Hepatocyte (in vitro differentiated cells): ENCODE results near the gene PAFAH1B1. TPM values are rescaled to one million over a fixed set of nuclear protein-coding genes. Genes with fewer than 3 reads are reported as not detected.
"Not testable (repeated sequence)": the region's sequence is repeated elsewhere in the genome, so short reads cannot be mapped to it uniquely, and the experiment has no call there.

Source experiments
- DNase-seq: peaks from one replicate; pipeline ENCODE4 v3.0.0-alpha.2; 2016; ENCODE audit warnings: low spot score
- H2AFZ ChIP-seq: fragments of 200-600 bp; sonication (generic); 2 replicates; pipeline ENCODE4 v1.6.0; 2016; ENCODE audit warnings: antibody characterized with exemption, mild to moderate bottlenecking
- H3K27ac ChIP-seq: fragments of 200-600 bp; sonication (generic); 2 replicates; pipeline ENCODE4 v1.5.1; 2016; ENCODE audit warnings: mild to moderate bottlenecking
- H3K27me3 ChIP-seq: fragments of 200-600 bp; sonication (generic); 2 replicates; pipeline ENCODE4 v1.6.1; 2016
- H3K36me3 ChIP-seq: fragments of 200-600 bp; sonication (generic); replicated peaks from 2 replicates; pipeline ENCODE4 v1.5.1; 2016; ENCODE audit warnings: low read depth; ENCODE audit not compliant: insufficient read depth
- H3K4me1 ChIP-seq: fragments of 200-600 bp; sonication (generic); 2 replicates; pipeline ENCODE4 v1.5.1; 2016; ENCODE audit warnings: mild to moderate bottlenecking, moderate library complexity; ENCODE audit not compliant: insufficient read depth
- H3K4me2 ChIP-seq: fragments of 200-600 bp; sonication (generic); 2 replicates; pipeline ENCODE4 v1.6.0; 2016
- H3K4me3 ChIP-seq: fragments of 200-600 bp; sonication (generic); 2 replicates; pipeline ENCODE4 v1.5.1; 2016; ENCODE audit warnings: mild to moderate bottlenecking
- H3K79me2 ChIP-seq: fragments of 200-600 bp; sonication (generic); 2 replicates; pipeline ENCODE4 v1.6.0; 2017; ENCODE audit warnings: mild to moderate bottlenecking
- H3K9me2 ChIP-seq: fragments of 200-600 bp; sonication (generic); replicated peaks from 2 replicates; pipeline ENCODE4 v1.6.0; 2017; ENCODE audit warnings: mild to moderate bottlenecking; ENCODE audit not compliant: insufficient read depth
- H3K9me3 ChIP-seq: fragments of 200-600 bp; sonication (generic); 2 replicates; pipeline ENCODE4 v1.5.1; 2016; ENCODE audit warnings: low read depth, mild to moderate bottlenecking
- H4K20me1 ChIP-seq: fragments of 200-600 bp; sonication (generic); 2 replicates; pipeline ENCODE4 v1.6.0; 2016; ENCODE audit warnings: mild to moderate bottlenecking; ENCODE audit not compliant: insufficient read depth, poor library complexity, severe bottlenecking
- EZH2 ChIP-seq: fragments of 200-600 bp; sonication (generic); IDR thresholded peaks from 2 replicates; pipeline ENCODE4 v1.6.1; 2016; ENCODE audit warnings: antibody characterized with exemption, mild to moderate bottlenecking, borderline replicate concordance
- EZH2phosphoT487 ChIP-seq: fragments of 200-600 bp; sonication (generic); IDR thresholded peaks from one replicate; pipeline ENCODE4 v1.6.1; 2018; ENCODE audit warnings: antibody characterized with exemption, mild to moderate bottlenecking, low read depth, moderate library complexity; ENCODE audit not compliant: unreplicated experiment, severe bottlenecking
- WGBS: methylation state at CpG from one replicate; pipeline ENCODE4 v1.1.6; 2016; ENCODE audit warnings: low lambda C conversion rate; ENCODE audit errors: missing lambda C conversion rate; 5-methylcytosine and 5-hydroxymethylcytosine counted together
- polyA plus RNA-seq: library from polyadenylated mRNA; unstranded; fragments of >200 nt; fragmentation: Nextera tagmentation; extraction: Ambion mirVana; gene quantifications from 2 replicates; pipeline ENCODE4 v1.2.1, GENCODE V29; 2016
- total RNA-seq: library from RNA; depleted of rRNA; stranded (reverse); fragments of >200 nt; gene quantifications from 2 replicates; pipeline ENCODE4 v1.2.3, GENCODE V29; 2014
- TF ChIP-seq, protein P1 (sequence below): fragments of 200-600 bp; sonication (generic); IDR thresholded peaks from 2 replicates; pipeline ENCODE4 v1.5.1; 2016; ENCODE audit warnings: antibody characterized with exemption, mild to moderate bottlenecking; ENCODE audit not compliant: poor library complexity

The PAFAH1B1 gene
- total and polyA plus RNA-seq, 2 experiments from 2014 or later, result 37.5 to 91.8 TPM

DNA sequence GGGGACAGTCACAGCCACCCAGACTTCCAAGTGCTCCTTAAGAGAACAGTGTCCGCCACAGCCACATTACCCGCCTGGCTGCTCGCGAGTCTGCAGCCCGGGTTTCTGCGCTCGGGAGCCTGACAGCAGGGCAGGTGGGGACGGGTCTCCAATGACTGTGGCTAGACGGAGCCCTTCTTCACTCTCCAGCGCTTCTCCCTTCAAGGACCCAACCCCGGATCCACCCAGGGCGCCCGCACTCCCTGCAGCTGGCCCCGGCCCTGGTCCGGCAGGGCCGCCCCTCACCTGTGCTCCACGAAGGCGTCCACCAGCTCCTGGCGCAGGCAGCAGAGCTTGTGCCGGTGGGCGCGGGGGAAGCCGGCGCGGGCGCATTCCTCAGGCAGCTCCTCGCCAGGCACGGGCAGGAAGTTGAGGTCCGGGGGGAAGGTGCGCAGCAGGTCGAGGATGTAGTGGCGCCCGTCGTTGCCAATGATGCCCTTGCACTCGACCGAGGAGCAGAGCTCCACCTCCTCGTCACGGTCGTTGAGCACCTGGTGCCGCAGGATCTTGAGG lies 104.2 kb downstream of the PAFAH1B1 start:
- no peak for DNase-seq
- no peaks in the 10 kb centered on the region for H3K79me2 ChIP-seq
- no peak overlapping the region for H2AFZ ChIP-seq
- H3K4me2 ChIP-seq, result no peak overlapping the region
- no peaks in the 10 kb centered on the region for H3K36me3 ChIP-seq
- H3K9me3 ChIP-seq, result no peaks in the 10 kb centered on the region
- H3K27me3 ChIP-seq, result no peaks in the 10 kb centered on the region
- no peak overlapping the region for H3K27ac ChIP-seq
- no peaks in the 10 kb centered on the region for H4K20me1 ChIP-seq
- H3K4me3 ChIP-seq, result no peak overlapping the region
- 97% methylated on average over 38 of the region's 40 CpGs for WGBS
- no peaks in the 10 kb centered on the region for H3K9me2 ChIP-seq
- H3K4me1 ChIP-seq, result no peaks in the 10 kb centered on the region
- no peak for TF ChIP-seq EZH2
- TF ChIP-seq EZH2phosphoT487, result no peak
- TF ChIP-seq, protein P1, sequence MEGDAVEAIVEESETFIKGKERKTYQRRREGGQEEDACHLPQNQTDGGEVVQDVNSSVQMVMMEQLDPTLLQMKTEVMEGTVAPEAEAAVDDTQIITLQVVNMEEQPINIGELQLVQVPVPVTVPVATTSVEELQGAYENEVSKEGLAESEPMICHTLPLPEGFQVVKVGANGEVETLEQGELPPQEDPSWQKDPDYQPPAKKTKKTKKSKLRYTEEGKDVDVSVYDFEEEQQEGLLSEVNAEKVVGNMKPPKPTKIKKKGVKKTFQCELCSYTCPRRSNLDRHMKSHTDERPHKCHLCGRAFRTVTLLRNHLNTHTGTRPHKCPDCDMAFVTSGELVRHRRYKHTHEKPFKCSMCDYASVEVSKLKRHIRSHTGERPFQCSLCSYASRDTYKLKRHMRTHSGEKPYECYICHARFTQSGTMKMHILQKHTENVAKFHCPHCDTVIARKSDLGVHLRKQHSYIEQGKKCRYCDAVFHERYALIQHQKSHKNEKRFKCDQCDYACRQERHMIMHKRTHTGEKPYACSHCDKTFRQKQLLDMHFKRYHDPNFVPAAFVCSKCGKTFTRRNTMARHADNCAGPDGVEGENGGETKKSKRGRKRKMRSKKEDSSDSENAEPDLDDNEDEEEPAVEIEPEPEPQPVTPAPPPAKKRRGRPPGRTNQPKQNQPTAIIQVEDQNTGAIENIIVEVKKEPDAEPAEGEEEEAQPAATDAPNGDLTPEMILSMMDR, result no peak

DNA sequence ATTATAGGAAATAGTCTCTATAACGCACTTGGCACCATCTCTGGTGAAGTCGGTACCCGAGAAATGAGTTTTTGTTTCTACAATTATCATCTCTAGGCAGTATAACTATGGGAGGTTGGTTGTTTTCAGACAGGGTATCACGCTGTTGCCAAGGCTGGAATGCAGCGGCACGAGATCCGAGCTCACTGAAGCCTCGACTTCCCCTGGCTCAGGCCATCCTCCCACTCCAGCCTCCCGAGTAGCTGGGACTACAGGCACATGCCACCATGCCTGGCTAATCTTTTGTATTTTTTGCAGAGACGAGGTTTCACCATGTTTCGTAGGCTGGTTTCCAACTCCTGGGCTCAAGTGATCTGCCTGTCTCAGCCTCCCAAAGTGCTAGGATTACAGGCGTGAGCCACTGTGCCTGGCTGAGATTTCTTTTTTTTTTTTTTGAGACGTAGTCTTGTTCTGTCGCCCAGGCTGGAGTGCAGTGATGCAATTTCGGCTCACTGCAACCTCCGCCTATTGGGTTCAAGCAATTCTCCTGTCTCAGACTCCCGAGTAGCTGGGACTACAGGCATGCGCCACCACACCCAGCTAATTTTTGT lies 105.9 kb downstream of the PAFAH1B1 start:
- WGBS, result 94% methylated on average over 18 of the region's 18 CpGs
- DNase-seq, H3K4me1 ChIP-seq: not testable (repeated sequence)

DNA sequence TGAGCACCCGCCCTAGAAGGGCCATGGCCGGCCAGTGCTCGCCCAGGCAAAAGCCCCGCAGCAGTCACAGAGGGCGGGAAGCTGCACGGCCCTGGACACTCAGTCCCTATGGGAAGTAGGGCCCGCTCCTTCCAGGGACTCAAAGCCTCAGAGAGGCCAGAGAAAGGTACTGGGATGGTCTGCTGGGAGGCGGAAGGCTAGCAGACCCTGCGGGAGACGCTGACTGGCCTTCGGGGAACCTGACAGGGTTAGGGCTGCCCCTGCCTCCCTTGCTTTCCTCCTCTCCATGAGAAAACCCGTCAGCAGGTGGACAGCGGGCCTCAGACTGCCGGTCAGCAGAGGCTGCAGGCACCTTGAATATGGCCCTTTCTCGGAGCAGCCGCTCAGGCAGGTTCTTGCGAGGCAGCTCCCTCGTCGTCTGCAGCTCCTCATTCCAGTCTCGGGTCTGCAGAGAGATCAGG lies 106.6 kb downstream of the PAFAH1B1 start:
- Histone ChIP-seq H3K4me1 (no peaks in the 10 kb centered on the region), H2AFZ (no peak overlapping the region), H3K27ac (no peak overlapping the region)

More for the DNA sequence above, 105.9 kb downstream of the PAFAH1B1 start:
- H3K27me3 ChIP-seq, H3K4me2 ChIP-seq, H3K9me2 ChIP-seq, H4K20me1 ChIP-seq, H3K9me3 ChIP-seq, H3K79me2 ChIP-seq, H3K36me3 ChIP-seq, H3K4me3 ChIP-seq, H2AFZ ChIP-seq, H3K27ac ChIP-seq: not testable (repeated sequence)

More for the DNA sequence above, 106.6 kb downstream of the PAFAH1B1 start:
- Histone ChIP-seq H3K9me3 (no peaks in the 10 kb centered on the region), H3K4me3 (no peak overlapping the region), H3K27me3 (no peaks in the 10 kb centered on the region), H3K9me2 (no peaks in the 10 kb centered on the region), H3K4me2 (no peak overlapping the region), H3K79me2 (peaks cover 5% of the 10 kb centered on the region), H3K36me3 (no peaks in the 10 kb centered on the region), H4K20me1 (peaks cover 6% of the 10 kb centered on the region)
- DNase-seq, result no peak
- 97% methylated on average over 20 of the region's 20 CpGs for WGBS
- TF ChIP-seq, protein P1, result no peak
- TF ChIP-seq EZH2phosphoT487 (no peak), EZH2 (no peak)
